SH-SY5Y (cell line): ENCODE measurements around the gene DLEC1.

Source experiments
- GATA2 ChIP-seq: IDR thresholded peaks from 2 replicates; pipeline ENCODE4 v1.6.1; 2011; ENCODE audit warnings: mild to moderate bottlenecking, low read depth, low read length
- GATA3 ChIP-seq: IDR thresholded peaks from 2 replicates; pipeline ENCODE4 v1.6.1; 2011; ENCODE audit warnings: low read depth, mild to moderate bottlenecking, low read length, moderate library complexity

Gene DLEC1

DNA sequence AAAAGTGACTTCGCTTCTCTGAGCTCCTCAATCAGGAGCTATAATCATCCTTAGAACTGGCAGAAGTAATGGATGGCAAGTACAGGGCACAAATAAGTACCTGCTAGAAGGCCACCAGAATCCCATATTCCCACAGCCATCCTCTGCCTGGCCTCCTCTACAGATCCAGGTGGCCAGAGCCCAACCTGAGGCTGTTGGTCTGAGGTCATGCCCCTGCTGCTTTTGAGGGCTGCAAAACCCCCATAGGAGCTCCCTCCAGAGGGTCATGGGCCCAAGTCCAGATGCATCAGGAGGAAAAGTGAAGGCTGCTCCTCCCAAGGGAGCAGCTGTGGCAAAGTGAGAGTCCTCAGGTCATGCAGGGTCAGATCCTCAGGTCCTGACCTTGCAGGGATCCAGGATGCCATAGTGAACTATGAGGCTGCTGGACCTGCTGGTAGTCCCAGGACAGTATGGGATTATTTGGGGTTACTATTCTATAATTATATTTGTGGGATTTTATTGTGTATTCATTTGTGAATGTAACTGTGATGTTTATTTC lies 6.6 kb upstream of the DLEC1 start:
- TF ChIP-seq GATA3 (no peak), GATA2 (no peak)

DNA sequence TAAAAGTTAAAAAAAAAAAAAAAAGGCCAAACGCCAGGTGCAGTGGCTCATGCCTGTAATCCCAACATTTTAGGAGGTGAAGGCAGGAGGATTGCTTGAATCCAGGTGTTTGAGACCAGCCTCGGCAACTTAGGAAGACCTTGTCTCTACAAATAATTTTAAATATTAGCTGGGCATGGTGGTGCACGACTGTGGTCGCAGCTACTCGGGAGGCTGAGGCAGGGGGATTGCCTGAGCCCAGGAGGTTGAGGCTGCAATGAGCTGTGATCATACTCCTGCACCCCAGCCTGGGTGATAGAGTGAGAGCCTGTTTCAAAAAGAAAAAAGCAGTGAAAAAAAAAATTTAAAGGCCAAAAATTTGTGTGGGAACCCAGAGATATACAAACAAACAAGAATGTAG lies 2.7 kb upstream of the DLEC1 start:
- TF ChIP-seq GATA2 (no peak), GATA3 (no peak)

DNA sequence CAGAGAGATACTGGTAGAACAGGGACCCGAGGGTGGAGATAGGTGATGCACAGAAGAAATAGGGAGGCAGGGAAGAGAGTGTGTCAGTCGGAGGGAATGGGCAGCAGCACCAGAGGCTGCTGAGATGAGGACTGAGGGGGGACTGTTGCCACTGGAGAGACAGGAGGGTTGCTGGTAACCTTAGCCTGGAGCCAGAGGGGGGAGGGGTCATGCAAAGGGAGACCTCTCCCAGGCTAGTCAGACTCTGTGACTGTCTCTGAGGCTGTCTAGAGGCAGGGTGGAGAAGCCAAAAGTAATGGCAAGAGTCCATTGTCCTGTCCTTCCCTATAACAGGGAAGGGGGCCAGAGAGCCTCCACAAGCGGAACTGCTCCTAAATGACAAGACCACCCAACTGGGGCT lies 2.1 kb upstream of the DLEC1 start:
- TF ChIP-seq GATA3, result no peak
- no peak for TF ChIP-seq GATA2

DNA sequence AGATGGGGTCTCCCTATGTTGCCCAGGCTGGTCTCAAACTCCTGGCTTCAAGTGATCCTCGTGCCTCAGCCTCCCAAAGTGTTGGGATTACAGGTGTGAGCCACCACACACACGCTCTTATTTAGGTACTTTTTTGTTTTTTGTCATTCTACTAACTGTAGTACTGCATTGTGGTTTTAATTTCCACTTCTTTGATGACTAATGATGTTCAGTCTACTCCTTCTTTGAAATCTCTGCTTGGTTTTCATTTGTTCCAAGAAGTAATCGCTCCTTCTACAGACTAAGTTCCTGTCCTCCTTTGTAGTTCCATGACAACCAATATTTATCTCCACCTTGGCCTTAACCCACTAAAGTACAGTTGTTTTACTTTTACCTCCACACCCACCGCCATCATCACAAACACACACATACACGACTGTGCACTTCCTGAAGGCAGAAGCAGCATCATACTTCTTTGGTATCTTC lies 529 bp upstream of the DLEC1 start:
- TF ChIP-seq GATA3 (no peak), GATA2 (no peak)

DNA sequence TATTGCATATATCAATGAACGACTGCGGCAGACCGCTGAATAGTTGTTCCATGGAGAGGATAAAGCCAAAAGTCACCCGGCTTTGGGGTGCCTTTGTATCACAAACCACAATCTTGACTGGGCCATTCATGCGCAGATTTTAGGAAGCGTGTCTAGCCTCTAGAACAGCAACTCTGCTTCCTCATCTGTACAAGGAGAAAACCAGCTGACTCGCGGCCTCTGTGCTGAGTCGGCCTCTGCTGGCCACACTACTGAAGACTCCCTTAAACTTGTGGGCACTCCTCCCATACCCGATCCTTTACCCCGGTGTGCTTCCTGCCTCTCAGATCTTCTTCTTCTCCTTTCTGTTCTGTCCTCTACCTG lies 872 bp downstream of the DLEC1 start:
- TF ChIP-seq GATA2, result no peak
- no peak for TF ChIP-seq GATA3

DNA sequence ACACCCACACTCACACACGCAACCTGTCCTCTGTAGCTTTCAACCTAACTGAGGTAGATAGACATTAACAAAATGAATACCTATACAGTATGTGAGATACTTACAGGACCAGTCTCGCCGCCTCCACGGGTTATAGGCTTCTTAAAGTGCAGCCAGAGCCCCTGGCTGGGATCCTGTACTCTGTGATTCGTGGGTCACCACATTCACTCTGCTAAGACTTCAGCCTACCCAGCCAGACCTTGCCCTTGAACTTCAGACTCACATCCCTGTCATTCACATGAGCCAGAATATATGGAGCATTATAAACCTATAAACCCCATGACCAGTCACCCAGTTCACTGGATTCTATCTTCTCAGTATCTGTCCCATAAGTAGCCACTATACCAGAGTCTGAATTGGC lies 1.4 kb downstream of the DLEC1 start:
- TF ChIP-seq GATA3 (no peak), GATA2 (no peak)

DNA sequence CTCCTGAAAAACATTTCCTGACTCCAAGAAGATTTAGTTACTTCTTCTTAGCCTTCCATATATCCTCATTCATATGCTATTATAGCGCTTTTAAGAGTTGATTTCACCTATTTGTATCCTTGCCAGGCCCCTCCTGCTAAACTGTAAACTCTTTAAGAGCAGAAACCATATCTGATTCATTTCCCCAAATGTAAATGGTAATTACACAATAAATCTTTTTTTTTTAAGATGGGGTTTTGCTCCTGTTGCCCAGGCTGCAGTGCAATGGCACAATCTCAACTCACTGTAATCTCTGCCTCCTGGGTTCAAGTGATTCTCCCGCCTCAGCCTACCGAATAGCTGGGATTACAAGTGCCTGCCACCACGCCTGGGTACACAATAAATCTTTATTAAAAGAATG lies 4.5 kb downstream of the DLEC1 start:
- TF ChIP-seq GATA2 (no peak), GATA3 (no peak)

DNA sequence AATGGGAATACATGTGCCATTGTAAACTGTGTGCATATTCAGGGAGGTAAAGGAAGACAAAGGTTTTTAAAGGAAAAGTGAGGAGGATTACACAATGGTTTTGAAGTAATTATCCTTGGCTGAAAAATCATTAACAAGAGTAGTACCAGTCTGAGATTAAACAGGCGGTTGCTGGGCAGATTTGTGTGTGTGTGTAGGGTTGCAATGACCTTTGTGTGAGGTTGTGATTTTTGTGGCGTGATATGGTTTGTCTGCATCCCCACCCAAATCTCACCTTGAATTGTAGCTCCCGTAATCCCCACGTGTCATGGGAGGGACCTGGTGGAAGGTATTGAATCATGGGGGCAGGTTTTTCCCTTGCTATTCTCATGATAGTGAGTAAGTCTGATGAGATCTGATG lies 7.0 kb downstream of the DLEC1 start:
- no peak for TF ChIP-seq GATA2
- TF ChIP-seq GATA3, result no peak

DNA sequence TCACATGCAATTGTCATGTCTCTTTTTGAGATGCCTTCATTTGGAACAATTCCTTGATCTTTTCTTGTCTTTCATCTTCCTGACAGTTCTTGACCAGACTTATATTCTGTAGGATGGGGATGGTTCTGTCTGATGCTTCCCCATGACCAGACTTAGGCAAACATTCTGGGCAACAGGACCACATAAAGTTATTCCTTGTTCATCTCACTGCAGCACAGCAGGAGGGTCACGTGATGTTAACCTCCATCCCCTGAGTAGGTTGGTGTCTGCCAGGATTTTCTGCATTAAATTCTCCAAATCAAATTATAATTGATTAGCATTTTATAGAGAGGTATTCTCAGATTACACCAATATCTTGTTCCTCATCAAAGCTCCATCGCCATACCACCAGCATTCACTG lies 7.8 kb downstream of the DLEC1 start:
- TF ChIP-seq GATA2 (no peak), GATA3 (no peak)

DNA sequence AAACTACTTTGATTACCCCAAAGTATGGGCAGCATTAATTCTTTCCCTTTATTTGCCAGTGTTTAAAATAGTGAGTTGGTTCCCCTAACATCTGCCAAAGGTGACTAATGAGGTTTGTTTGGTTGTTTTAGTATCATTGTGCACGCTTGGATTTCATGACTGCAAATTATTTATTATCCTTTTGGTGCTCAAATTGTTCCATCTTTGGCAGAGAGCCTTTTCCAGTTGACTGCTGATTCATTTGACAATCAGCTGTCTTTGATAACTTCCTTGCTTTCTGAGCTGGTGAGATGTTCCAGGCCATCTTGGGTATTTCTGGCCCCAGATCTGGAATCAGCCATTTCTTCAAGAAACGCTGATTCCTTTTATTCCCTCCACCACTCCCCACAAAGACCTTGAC lies 8.9 kb downstream of the DLEC1 start:
- TF ChIP-seq GATA2 (no peak), GATA3 (no peak)

DNA sequence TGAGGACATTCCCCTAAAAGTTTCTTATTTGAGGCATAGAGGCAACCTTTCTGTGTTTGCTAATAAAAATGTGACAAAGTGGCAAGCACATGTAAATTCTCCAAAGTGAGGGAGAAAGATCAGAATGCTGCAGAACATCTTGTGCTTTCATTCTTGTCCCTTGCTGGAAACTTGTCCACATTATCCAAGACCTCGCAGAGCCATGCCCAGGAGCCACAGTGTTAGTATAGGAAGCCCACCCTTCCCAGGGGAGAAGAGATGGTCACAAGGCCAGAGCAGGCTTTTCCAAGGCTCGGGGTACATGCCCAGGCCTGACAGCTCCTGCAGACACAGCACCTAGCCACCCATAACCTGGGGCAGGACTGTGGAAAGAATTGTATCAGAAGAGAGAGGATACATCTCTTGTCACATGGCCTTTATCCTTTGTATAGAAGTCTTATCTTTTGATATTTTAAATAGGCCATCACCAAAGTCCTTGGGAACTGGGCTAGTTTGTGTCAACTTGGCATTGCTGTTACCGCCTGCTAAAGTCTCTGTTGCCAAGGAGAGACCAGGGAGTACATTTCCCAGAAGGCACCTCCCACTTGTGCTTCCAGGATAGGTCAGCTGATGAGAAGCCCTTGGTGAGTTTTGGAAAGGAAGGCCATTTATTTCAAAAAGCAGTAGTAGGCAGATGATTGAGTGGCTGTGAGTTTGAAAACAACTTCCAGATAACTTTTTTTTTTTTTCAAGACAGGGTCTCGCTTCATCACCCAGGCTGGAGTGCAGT lies 10.5 kb downstream of the DLEC1 start:
- no peak for TF ChIP-seq GATA3
- no peak for TF ChIP-seq GATA2

DNA sequence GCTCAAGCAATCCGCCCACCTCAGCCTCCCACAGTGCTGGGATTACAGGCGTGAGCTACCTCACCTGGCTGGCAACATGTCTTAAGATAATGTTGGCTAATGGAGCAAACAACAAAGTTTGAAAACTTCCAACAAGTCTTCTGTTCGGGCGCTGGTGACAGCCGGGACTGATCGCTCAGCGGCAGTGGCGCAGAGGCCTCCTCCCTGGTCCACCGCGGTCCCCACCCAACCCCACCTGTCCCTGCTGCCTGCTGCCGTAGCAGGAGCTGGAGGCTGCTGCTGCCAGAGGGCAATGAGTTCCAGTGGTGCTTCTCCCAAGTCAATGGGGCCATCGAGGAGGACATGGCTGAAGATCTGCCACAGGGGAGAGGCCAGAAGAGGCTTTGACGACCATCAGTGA lies 12.1 kb downstream of the DLEC1 start:
- TF ChIP-seq GATA3 (no peak), GATA2 (no peak)

DNA sequence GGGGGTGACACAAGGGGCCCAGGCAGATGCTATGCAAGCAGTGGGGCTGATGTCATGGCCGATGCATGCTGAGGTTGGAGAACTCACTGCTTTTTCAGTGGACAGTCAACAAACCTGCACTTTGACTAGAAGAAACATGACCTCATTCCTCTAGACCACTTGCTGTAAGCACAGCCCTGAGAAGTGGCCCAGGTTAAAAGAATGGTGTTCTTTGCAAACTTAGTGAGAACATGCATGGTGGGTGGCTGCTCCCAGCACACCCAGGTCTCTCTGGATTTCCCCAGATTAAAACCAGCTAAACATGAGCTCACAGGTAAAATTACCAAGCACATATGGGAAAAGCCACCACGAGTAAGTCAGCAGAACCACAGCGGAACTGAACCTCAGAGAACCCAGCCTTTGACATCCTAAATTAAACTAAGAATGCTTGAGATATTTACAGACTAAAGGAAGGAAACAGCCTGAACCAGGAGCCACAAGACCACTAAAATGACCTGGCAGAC lies 15.5 kb downstream of the DLEC1 start:
- TF ChIP-seq GATA3, result no peak
- no peak for TF ChIP-seq GATA2

DNA sequence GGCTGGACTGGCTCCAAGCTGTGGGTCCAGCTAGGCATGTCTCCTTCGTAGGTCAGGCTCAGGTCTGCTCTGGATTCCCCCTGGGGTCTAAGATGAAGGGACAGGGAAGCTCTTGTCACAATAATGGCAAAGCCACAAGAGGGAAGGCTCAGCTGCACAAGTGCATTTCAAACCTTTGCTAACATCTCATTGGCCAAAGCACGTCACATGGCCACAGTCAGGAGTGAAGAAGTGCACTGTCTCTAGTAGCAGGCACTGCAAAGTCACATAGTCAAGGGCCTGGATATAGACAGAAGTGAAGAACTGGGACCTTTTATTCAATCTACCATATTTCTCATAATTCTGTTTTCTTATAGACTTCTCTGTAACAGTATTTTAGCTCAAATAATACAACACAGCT lies 20.1 kb downstream of the DLEC1 start:
- TF ChIP-seq GATA2 (no peak), GATA3 (no peak)

DNA sequence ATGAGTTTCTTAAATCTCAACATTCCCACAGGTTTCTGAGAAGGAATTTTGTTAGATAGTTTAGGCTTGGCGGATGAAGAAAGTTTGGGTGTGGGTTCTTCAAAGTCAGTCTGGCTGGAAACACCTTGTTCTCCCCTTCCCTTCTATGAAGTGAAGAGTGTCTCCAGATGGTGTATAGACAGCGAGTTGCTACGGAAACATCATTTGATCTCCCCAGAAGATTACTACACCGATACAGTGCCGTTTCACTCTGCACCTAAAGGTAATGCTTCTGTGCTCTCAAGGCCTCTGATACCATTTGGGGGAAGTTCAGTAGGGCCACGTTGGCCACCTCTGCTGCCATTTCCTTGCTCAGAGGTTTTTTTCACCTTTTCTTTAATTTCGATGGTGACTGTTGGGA lies 20.6 kb downstream of the DLEC1 start:
- TF ChIP-seq GATA2 (no peak; the same call in 1 of the 2 replicates), GATA3 (no peak)

DNA sequence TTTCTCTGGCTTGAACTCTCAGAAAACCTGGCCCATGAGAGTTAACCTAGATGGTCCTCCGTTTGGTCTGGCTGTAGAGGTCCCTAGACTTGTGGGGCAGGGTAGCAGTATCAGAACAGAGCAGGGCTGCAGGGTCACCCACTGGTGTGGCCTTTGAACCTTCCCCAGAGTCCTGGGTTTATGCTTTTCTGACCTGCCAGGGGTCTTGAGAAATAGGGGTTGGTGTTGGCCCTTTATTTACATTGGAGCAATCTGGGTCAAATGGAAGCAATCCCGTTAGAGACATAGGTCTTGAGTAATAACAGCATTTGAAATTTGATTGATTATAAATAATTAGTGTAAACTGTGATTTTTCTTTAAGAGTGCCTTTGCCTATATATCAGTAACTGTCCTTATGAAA lies 23.8 kb downstream of the DLEC1 start:
- no peak for TF ChIP-seq GATA2

DNA sequence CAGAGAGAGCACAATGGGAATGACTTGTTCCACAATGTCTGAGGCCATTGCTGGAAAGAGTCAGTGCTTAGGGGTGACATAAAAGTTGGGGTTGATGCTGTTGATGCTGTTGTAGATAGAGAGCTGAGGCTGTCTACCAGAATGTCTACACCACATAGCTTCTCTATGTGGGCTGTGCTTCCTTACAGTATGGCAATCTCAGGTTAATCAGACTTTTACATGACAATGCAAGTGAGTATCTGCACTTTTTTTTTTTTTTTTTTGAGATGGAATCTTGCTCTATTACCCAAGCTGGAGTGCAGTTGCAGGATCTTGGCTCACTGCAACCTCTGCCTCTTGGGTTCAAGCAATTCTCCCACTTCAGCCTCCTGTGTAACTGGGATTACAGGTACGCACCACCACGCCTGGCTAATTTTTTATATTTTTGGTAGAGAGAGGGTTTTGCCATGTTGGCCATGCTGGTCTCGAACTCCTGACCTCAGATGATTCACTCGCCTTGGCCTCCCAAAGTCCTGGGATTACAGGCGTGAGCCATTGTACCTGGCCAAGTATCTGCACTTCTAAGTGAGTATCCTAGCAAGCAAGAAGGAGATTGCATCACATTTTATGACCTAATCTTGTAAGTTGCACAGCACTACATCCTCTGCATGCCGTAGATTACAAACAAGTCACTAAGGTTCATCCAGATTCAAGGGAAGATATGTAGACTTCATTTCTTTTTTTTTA lies 28.7 kb downstream of the DLEC1 start:
- no peak for TF ChIP-seq GATA3
- no peak for TF ChIP-seq GATA2
